ENCODE data around the gene SLC6A7.

DNA sequence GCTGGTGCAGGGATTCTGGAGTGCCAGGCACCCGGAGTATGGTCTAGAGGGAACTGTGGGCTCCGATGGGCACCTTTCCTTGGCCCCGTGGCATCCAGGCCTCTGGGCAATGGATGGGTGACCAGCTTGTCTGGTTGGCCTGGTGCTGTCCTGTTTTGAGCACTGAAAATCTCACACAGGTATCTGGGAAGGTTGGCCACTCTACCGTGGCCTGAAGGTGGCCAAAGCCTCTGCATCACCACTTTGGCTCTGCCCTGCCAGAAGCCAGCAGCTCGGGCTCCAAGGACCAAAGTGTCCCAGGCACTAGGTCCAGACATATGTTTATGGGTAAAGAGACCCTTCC, 28.8 kb downstream of the SLC6A7 start:
- TF ChIP-seq POLR2A (IDR thresholded peaks at IDR 0.05) (no peak), CTCF (IDR thresholded peaks at IDR 0.05) (no peak)
